Measurements from ENCODE around the gene TACC2.

The TACC2 gene

GRCh38 chr10:122141821-122142640 lies 153.1 kb downstream of the TACC2 start:
- TF ChIP-seq CTCF (conservative IDR thresholded peaks at IDR 0.05), result no peak
- peak overlapping the region; percentile 51 for H3K27ac ChIP-seq

DNA sequence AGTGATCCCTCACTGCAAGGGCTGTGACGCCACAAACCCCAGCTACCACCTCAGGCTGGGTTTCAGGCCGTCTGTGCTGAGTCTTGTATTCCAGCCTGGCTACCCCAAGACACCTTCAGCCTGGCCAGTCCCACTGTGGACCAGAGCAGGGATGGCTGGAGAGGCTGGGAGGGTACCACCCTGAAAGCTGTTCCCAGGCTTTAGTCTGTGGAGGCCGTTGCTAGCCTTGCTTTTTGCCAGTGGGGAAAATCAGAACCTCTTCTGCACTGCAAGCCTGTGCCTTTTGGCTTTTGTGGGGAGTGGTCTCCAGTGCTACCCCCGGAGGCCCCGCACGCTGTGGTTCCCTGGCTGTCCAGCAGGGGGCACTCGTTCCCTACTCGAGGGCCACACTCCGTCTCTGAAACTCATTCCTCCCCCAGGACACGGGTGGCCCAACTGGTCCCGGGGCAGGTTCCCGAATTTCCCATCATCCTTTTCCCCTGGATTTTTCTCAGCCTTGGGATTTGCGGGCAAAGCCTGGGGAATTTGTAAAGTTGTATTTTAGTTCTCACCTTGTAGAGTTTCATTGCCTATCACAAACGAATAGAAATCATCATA lies 153.8 kb downstream of the TACC2 start:
- peak overlapping the region; percentile 51 for H3K27ac ChIP-seq
- TF ChIP-seq CTCF (conservative IDR thresholded peaks at IDR 0.05), result peak; percentile 82

- no peak for TF ChIP-seq CTCF (conservative IDR thresholded peaks at IDR 0.05)
- peak overlapping the region; percentile 51 for H3K27ac ChIP-seq
Observed at GRCh38 chr10:122143238-122143841, 154.4 kb downstream of the TACC2 start.

DNA sequence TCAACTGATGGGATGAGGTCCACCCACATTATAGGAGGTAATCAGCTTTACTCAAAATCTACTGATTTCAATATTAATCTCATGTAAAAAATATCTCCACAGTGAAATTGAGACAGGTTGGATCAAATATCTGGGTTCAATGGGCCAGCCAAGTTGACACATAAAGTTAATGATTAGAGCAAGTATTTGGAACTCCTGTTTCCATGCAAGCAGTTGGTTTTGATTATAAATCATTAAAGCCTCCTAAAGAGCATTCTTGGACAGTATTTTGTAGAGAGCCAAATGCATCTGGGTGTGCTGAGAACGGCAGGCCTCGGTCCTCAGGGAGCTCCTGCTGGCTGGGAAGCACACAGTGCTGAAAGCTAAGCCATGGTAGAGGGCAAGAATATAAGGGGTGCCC lies 155.2 kb downstream of the TACC2 start:
- no peak overlapping the region for H3K27ac ChIP-seq
- no peak for TF ChIP-seq CTCF (conservative IDR thresholded peaks at IDR 0.05)

GRCh38 chr10:122145113-122145512 lies 156.2 kb downstream of the TACC2 start:
- TF ChIP-seq CTCF (conservative IDR thresholded peaks at IDR 0.05), result no peak
- H3K27ac ChIP-seq, result no peak overlapping the region

DNA sequence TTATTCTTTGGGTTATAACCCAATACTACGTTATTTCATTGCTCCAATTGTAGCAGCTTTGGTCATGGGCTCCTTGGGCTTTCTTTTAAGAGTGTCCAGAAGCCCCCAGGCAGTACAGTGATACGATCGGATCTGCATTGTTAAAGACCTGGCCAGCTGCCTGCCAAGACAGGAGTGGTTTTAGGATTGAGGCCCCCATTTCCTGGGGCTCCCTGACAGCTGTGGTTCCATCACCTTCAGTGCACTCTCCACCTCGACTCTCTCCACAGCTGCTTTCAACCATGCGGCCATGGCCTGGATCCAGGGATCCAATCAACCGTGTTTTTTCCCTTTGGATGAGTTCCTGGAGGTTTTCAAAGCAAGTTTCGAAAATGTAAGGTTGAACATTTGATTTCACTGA lies 158.7 kb downstream of the TACC2 start:
- H3K27ac ChIP-seq, result no peak overlapping the region
- TF ChIP-seq CTCF (conservative IDR thresholded peaks at IDR 0.05), result no peak

DNA sequence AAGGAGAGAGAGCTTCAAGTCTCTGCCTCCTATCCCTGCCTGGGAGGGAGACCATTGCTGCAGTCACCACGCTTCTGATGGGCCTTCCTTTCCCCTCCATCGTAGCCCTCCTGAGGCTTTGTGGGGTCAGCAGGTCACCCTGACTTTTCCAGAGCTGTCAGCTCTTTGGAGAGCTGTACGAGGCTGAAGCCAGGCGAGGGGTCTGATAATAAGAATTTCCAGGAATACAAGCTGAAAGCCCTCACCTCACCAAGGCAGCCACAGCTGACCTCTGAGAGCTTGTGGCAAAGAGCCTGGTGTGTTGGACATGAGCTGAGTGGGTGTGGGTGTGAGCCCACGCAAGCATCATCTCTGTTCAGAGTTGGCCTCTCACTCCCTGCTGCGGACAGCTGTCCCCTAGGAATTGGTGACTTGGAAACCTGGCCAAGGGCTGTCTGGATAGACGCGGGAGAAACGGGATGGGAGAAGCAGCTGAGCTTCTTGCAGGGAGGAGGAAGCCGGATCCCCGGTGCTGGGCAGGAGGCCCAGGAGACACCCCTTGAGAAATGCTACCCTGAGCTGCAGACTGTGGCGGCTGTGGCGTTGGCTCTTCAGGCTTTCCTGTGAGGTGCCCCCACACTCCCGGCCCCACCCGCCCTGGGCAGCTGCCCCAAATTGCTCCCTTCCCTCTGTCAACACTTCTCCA lies 160.1 kb downstream of the TACC2 start:
- no peak for TF ChIP-seq CTCF (conservative IDR thresholded peaks at IDR 0.05)
- no peak overlapping the region for H3K27ac ChIP-seq
